NCI-H446 (cell line): ENCODE results near the gene IGSF21.

Experiments
- DNase-seq, 2 experiments: peaks; one replicate each; lab custom pipeline; 2025; lab: John Stamatoyannopoulos, UW

The IGSF21 gene

DNA sequence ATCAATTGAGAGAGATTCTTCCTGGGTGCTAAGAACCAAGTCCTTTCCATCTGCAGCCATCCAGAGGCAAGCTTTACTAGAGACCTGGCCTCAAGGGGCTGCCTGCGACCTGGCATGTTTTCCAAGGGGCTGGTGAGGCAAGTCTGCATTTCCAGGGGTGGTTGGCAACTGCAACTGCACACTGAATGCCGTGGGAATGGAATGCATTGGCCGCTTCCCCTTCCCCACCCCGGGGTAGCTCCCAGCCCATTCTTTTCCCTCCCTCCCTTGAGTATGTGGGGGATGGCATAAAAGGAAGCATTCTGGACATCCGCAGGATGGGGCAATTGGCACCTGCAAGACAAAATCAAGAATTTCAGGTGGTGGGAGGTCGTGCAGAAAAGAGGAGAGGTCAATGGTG lies 155.1 kb downstream of the IGSF21 start:
- no peak for DNase-seq

DNA sequence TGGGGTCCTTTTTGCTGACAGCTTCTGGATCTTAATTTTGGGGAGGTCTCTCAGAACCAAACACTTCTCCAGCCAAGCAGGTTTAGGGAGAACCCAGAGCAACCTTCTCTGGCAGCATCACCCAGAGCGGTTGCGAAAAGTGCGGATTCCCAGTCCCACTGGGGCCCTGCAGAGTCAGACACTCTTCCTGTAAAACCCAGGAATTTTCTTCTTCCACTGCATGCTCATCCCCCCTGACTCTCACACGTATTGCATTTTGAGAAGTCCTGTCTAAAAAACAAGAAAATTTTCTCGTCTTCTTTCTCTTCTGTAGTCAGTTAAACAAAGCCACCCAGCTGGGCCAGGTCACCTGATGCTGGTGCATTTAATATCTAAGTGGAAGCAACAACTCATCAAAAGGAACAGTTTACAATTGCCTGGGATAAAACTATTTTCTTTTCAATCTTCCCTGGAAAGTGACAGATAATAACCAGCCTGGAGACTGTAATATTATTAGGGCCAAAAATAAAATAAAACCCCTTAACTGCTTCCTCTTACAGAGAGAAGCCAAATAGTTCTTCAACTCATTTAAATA lies 156.0 kb downstream of the IGSF21 start:
- no peak for DNase-seq

DNA sequence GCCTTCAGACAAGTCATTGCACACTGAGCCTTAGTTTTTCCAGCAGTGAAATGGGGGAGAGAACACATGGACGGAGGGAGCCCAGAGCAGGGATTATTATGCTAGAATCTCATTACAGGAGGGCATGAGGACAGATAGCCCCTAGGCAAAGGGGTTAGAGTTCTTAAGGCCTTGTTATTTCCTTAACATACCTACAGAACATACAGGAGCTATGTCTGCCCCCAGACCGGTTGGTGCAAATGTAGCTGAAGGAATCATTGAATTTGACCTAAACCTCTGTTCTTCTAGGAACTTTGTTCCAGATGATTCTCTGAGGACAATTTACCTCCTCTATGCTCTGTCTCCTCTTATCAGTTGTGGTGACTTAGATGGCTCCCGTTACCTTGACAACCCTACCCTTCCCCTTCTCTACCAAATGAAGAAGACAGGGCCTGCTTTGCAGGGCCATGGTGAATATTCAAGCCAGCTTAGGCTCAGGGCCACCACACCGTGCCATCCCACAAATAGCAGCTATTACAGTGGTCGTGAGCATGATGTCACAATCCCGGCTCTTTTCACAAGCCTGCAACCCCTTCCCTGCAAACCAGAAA lies 156.9 kb downstream of the IGSF21 start:
- DNase-seq = no peak

DNA sequence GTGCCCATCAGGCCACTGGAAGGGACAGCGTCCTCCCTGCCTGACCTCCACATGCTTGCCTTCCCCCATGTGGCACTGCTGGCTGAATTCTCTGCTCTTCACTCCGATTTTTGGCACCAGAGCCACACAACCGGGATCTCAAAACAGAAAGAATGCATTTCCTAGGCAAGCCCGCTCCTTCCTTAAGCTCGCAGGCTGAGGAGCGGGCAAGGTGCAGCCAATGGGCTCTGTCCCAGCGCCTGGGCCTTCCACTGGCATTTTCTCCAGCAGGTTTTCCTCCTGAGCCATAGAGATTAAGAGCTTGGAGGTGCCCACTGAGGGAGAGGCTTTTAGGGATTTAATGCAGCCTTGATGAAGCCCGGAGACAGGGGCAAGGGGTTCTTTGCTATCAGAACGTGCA lies 158.0 kb downstream of the IGSF21 start:
- no peak for DNase-seq

DNA sequence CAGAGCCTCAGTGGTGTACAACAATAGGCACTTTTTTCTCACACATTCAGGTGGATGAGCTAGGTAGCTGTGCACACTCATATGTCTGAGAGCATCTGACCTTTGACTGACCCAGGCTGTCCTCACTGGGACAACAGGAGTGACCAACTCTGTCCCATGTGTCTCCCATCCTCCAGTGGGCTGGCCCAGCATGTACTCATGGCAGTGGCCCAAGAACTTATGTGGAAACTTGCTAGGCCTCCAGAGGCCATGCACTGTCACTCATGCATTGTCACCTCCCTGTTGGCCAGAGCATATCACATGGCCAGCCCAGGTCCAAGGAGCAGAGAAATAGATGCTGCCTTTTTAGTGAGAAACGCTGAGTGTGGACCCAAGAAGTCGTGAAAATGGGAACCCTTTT lies 158.8 kb downstream of the IGSF21 start:
- no peak for DNase-seq

- no peak for DNase-seq
Measured at GRCh38 chr1:18271336-18271735, 163.7 kb downstream of the IGSF21 start.

GRCh38 chr1:18278946-18279345 lies 171.3 kb downstream of the IGSF21 start:
- no peak for DNase-seq

- DNase-seq = peak; percentile 48 to 82
Measured at GRCh38 chr1:18279351-18280074, 171.9 kb downstream of the IGSF21 start.

- no peak for DNase-seq
Measured at GRCh38 chr1:18280956-18281355, 173.4 kb downstream of the IGSF21 start.

DNA sequence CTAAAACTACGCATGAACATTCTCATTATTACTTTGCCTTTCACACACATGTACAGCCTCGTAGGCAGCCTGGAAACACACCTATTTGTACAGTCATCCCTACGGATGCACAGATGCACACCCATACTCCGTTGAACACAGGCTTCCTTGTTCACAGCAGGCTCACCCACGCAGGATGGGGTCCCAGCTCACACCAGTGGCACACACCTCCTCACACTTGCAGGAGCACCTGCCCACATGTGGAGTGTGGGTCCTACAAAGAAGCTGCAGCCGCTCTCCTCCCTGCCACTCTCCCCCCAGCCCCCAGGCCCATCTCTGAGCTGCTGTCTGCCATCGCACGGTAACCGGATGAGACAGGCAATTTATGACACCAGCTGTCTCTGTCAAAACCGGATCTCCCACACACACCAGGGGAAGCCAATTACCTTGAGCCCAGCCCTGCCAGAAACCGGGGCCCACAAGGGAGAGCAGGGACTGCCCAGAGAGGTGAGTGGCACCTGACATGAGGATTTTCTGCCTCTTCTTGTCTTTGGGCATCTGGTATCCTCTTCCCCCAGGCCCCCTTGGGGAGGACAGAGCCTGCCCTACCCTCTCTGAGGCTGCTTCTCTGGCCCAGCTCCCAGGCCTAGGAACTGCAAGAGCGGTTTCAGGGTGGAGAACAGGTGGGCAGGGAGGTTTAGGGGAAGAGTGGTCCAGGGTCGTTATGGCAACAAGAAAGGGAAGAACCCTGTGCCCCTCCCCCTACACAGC lies 175.4 kb downstream of the IGSF21 start:
- peak; percentile 57 to 83 for DNase-seq

- DNase-seq = no peak
Measured at GRCh38 chr1:18283601-18284385, 176.2 kb downstream of the IGSF21 start.

DNA sequence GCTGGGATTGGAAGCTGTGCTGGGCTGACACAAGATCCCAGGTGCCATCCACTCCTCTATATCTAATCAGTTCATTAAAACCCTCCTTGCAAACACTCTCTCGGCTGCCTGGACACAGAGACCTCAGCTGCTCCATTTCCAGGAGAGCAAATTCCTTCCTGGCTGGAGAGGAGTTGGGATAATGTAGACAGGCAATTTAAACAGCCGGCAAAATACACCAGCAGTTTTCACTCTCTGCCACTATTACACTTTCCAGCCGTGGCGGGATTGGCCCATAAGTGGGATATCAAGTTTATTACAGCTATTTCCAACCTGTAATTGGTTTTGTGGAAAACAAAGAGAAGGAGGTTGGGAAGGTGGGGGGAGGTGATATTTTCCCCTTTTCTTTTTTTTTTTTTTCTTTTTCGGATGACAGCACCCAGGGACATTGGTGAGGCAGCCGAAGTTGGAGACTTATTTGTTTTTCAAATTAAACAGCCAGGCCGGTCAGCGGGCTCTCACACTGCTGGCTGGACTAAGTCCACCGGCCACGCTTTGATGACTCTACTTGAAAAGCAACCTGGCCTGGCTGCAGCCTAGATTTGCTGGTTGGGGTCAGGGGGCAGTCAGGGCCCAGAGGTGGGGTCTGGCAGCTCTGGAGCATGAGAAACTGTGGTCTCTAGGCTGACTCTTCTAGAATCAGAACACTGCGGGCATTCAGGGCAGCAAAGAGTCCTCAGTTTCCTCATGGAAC lies 177.4 kb downstream of the IGSF21 start:
- no peak for DNase-seq

DNA sequence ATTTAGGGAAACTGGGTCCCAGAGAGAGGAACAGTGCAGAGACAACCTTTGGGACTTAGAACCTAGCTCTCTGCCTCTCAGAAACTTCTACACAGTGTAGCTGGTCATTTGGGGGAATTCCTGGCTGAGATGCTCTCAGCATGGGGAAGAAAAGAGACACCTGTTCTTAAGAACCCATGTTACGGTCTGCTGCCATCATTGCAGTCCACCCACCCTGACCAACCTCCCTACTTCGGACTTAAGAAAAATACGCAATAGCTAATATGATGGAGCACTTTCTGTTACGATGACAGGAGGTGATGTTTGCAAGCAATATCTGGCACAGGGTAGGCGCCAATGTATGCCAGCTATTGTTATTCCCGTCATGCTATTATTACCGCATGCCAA lies 177.9 kb downstream of the IGSF21 start:
- no peak for DNase-seq

- DNase-seq = no peak
Measured at GRCh38 chr1:18288722-18289121, 181.1 kb downstream of the IGSF21 start.

GRCh38 chr1:18289597-18289996 lies 182.0 kb downstream of the IGSF21 start:
- DNase-seq = no peak

DNA sequence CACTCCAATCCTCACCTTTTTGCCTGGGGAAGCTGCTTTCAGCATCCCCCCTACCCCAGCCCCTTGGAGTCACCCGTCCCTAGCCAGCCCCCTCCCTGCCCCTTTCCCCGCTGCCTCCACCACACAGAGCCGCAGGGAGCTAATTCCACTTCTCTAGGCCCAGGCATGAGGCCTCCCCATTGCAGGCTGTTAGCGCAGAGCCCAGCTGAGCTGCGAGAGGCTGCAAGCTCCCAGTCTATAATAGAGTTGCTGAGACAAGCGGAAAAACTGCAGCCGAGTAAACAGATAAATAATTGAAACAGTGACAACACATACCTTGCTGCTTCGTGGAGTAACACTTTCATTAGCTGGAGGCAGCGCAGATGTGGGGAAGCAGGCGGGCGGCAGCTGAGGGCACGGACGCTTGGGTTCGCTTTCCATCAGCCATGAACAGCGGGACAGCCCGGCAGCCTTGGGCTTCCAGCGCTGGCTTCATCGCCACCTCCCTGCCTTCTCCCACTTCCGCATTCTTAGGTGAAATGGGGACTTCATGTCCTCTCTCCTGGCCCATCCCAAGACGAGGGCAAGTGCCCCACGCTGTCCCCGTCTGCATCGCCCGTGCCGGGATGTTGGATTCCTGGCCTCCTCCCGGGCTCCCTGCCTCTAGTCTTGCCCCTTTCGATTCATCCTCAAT lies 183.3 kb downstream of the IGSF21 start:
- DNase-seq = no peak

DNA sequence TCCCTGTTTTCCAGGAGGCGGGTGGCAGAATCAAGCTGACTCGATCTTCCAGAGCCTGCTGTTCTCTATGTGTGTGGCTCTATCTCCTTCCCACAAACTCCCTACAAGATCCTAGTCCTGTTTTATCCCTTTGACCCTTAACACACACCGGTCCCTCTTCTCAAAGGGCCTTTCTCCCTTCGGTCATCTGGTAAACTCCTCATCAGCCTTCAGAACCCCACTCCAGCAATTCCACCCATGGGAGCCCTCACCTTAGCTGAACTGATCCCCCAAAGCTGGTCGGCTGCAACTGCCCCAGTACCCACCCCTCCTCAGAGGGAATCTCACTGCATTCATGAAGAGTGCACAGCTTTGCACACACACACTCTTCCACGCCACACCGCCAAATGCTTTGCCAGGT lies 184.9 kb downstream of the IGSF21 start:
- DNase-seq = no peak

- no peak for DNase-seq
Measured at GRCh38 chr1:18293291-18293690, 185.7 kb downstream of the IGSF21 start.

- no peak for DNase-seq
Measured at GRCh38 chr1:18294437-18295176, 187.0 kb downstream of the IGSF21 start.
